HepG2 (cell line): Measurements from ENCODE around the gene CYP4F12. TPM values are rescaled to one million over a fixed set of nuclear protein-coding genes. Genes with fewer than 3 reads are reported as not detected.

Experiments used
- CBFB ChIP-seq: sonication (generic); formaldehyde crosslinking; IDR thresholded peaks from 2 replicates; pipeline ENCODE4 v1.4.0; 2020; ENCODE audit warnings: missing genetic modification reagents
- FOSL2 ChIP-seq: sonication (generic); formaldehyde crosslinking; IDR thresholded peaks from 2 replicates; pipeline ENCODE4 v1.4.0; 2020; ENCODE audit warnings: missing genetic modification reagents
- NFE2L2 ChIP-seq: fragments of 150-350 bp; IDR thresholded peaks from 2 replicates; pipeline ENCODE4 v1.6.1; 2014; ENCODE audit warnings: low read length
- NFIC ChIP-seq: IDR thresholded peaks from 2 replicates; pipeline ENCODE4 v1.6.1; 2012; ENCODE audit warnings: mild to moderate bottlenecking, low read length, inconsistent platforms
- SIN3A ChIP-seq: IDR thresholded peaks from 2 replicates; pipeline ENCODE4 v1.6.1; 2011; ENCODE audit warnings: low read depth, mild to moderate bottlenecking, control low read depth, low read length, borderline replicate concordance
- SUZ12 ChIP-seq: fragments of 150-350 bp; IDR thresholded peaks from 2 replicates; pipeline ENCODE4 v1.6.1; 2014; ENCODE audit warnings: low read depth, low read length
- ZBTB44 ChIP-seq: sonication (generic); formaldehyde crosslinking; IDR thresholded peaks from 2 replicates; pipeline ENCODE4 v1.4.0; 2020; ENCODE audit warnings: missing genetic modification reagents
- ZNF12 ChIP-seq: sonication (generic); formaldehyde crosslinking; IDR thresholded peaks from 2 replicates; pipeline ENCODE4 v1.5.0; 2020; ENCODE audit warnings: missing genetic modification reagents
- ZNF138 ChIP-seq: sonication (generic); formaldehyde crosslinking; IDR thresholded peaks from 2 replicates; pipeline ENCODE4 v1.5.0; 2020; ENCODE audit warnings: mild to moderate bottlenecking, low read depth, missing genetic modification reagents
- ZNF468 ChIP-seq: sonication (generic); formaldehyde crosslinking; IDR thresholded peaks from 2 replicates; pipeline ENCODE4 v1.8.0; 2022; ENCODE audit warnings: mild to moderate bottlenecking, moderate library complexity, missing genetic modification reagents
- ZNF546 ChIP-seq: sonication (generic); formaldehyde crosslinking; conservative IDR thresholded peaks from 2 replicates; pipeline ENCODE4 v1.8.1; 2023; ENCODE audit warnings: mild to moderate bottlenecking, missing genetic modification reagents
- ZNF605 ChIP-seq: sonication (generic); formaldehyde crosslinking; IDR thresholded peaks from 2 replicates; pipeline ENCODE4 v1.8.0; 2022; ENCODE audit warnings: mild to moderate bottlenecking, missing genetic modification reagents
- ZNF761 ChIP-seq: sonication (generic); formaldehyde crosslinking; conservative IDR thresholded peaks from 2 replicates; pipeline ENCODE4 v1.4.0; 2020; ENCODE audit warnings: mild to moderate bottlenecking, missing genetic modification reagents
- ZSCAN30 ChIP-seq: sonication (generic); formaldehyde crosslinking; IDR thresholded peaks from 2 replicates; pipeline ENCODE4 v1.5.0; 2020; ENCODE audit warnings: mild to moderate bottlenecking, missing genetic modification reagents
- polyA plus RNA-seq, 8 experiments: library from polyadenylated mRNA; depleted of rRNA in 3 of 8; stranded (reverse) in 7 of 8; unstranded in 1 of 8; fragments of >200 nt; fragmentation: Illumina TruSeq in 4 of 8; extraction: Trizol in 4 of 8; gene quantifications; 2 replicates each; pipeline versions ENCODE4 v1.2.1 to v1.2.3, GENCODE V29; 2011 to 2016; ENCODE audit warnings: low read depth in 4 of 8, missing spikeins in 1 of 8, mixed read lengths in 1 of 8; ENCODE audit not compliant: insufficient read depth in 1 of 8
- total RNA-seq, 5 experiments: library from RNA; depleted of rRNA; stranded (reverse); fragments of >200 nt; fragmentation: Illumina TruSeq; extraction: Trizol; gene quantifications; 2 replicates each; pipeline ENCODE4 v1.2.3, GENCODE V29; 2016; ENCODE audit warnings: low read depth in 1 of 5
- TF ChIP-seq, protein P1 (sequence below): sonication (generic); formaldehyde crosslinking; IDR thresholded peaks from 2 replicates; pipeline ENCODE4 v1.8.0; 2022; ENCODE audit warnings: missing genetic modification reagents, mild to moderate bottlenecking, borderline replicate concordance
- TF ChIP-seq, protein P2 (sequence below): sonication (generic); formaldehyde crosslinking; IDR thresholded peaks from 2 replicates; pipeline ENCODE4 v1.8.1; 2023; ENCODE audit warnings: mild to moderate bottlenecking, inconsistent platforms, moderate library complexity, missing genetic modification reagents, borderline replicate concordance
- TF ChIP-seq, protein P3 (sequence below): sonication (generic); formaldehyde crosslinking; conservative IDR thresholded peaks from 2 replicates; pipeline ENCODE4 v1.4.0; 2020; ENCODE audit warnings: mild to moderate bottlenecking, missing genetic modification reagents, moderate library complexity
- TF ChIP-seq, protein P4 (sequence below): sonication (generic); formaldehyde crosslinking; IDR thresholded peaks from 2 replicates; pipeline ENCODE4 v1.5.0; 2020; ENCODE audit warnings: mild to moderate bottlenecking, missing genetic modification reagents, moderate library complexity

CYP4F12 gene
- total and polyA plus RNA-seq, 2 of the 13 experiments (the other 11 are each of a cell fraction or from before 2014, with no cell fraction given) = 29.9 to 30.8 TPM

- TF ChIP-seq, protein P1, sequence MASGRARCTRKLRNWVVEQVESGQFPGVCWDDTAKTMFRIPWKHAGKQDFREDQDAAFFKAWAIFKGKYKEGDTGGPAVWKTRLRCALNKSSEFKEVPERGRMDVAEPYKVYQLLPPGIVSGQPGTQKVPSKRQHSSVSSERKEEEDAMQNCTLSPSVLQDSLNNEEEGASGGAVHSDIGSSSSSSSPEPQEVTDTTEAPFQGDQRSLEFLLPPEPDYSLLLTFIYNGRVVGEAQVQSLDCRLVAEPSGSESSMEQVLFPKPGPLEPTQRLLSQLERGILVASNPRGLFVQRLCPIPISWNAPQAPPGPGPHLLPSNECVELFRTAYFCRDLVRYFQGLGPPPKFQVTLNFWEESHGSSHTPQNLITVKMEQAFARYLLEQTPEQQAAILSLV (CRISPR knock-in tag) = no peak
- TF ChIP-seq, protein P2, sequence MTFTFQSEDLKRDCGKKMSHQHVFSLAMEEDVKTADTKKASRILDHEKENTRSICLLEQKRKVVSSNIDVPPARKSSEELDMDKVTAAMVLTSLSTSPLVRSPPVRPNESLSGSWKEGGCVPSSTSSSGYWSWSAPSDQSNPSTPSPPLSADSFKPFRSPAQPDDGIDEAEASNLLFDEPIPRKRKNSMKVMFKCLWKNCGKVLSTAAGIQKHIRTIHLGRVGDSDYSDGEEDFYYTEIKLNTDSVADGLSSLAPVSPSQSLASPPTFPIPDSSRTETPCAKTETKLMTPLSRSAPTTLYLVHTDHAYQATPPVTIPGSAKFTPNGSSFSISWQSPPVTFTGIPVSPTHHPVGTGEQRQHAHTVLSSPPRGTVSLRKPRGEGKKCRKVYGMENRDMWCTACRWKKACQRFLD (CRISPR knock-in tag) = no peak
- TF ChIP-seq ZNF761 (CRISPR knock-in tag) (no peak), ZNF605 (CRISPR knock-in tag) (no peak), ZNF468 (CRISPR knock-in tag) (no peak), FOSL2 (peak; percentile 53), ZNF546 (CRISPR knock-in tag) (no peak), ZBTB44 (CRISPR knock-in tag) (no peak), CBFB (no peak), SUZ12 (no peak), ZNF138 (CRISPR knock-in tag) (no peak), NFIC (no peak), ZSCAN30 (no peak), ZNF12 (CRISPR knock-in tag) (0 out of 2 replicates have a peak, but pooled peaks have one; percentile 15), NFE2L2 (no peak), SIN3A (peak; percentile 66; the same call in 1 of the 2 replicates)
- TF ChIP-seq, protein P3, sequence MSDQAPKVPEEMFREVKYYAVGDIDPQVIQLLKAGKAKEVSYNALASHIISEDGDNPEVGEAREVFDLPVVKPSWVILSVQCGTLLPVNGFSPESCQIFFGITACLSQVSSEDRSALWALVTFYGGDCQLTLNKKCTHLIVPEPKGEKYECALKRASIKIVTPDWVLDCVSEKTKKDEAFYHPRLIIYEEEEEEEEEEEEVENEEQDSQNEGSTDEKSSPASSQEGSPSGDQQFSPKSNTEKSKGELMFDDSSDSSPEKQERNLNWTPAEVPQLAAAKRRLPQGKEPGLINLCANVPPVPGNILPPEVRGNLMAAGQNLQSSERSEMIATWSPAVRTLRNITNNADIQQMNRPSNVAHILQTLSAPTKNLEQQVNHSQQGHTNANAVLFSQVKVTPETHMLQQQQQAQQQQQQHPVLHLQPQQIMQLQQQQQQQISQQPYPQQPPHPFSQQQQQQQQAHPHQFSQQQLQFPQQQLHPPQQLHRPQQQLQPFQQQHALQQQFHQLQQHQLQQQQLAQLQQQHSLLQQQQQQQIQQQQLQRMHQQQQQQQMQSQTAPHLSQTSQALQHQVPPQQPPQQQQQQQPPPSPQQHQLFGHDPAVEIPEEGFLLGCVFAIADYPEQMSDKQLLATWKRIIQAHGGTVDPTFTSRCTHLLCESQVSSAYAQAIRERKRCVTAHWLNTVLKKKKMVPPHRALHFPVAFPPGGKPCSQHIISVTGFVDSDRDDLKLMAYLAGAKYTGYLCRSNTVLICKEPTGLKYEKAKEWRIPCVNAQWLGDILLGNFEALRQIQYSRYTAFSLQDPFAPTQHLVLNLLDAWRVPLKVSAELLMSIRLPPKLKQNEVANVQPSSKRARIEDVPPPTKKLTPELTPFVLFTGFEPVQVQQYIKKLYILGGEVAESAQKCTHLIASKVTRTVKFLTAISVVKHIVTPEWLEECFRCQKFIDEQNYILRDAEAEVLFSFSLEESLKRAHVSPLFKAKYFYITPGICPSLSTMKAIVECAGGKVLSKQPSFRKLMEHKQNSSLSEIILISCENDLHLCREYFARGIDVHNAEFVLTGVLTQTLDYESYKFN (CRISPR knock-in tag) = peak; percentile 89
- TF ChIP-seq, protein P4, sequence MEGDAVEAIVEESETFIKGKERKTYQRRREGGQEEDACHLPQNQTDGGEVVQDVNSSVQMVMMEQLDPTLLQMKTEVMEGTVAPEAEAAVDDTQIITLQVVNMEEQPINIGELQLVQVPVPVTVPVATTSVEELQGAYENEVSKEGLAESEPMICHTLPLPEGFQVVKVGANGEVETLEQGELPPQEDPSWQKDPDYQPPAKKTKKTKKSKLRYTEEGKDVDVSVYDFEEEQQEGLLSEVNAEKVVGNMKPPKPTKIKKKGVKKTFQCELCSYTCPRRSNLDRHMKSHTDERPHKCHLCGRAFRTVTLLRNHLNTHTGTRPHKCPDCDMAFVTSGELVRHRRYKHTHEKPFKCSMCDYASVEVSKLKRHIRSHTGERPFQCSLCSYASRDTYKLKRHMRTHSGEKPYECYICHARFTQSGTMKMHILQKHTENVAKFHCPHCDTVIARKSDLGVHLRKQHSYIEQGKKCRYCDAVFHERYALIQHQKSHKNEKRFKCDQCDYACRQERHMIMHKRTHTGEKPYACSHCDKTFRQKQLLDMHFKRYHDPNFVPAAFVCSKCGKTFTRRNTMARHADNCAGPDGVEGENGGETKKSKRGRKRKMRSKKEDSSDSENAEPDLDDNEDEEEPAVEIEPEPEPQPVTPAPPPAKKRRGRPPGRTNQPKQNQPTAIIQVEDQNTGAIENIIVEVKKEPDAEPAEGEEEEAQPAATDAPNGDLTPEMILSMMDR (CRISPR knock-in tag) = peak; percentile 1; the same call in 1 of the 2 replicates
These were observed 31.8 kb upstream of the CYP4F12 start (continued) for GRCh38 chr19:15640904-15641597.
